ENCODE data around the gene MRGPRX2.

The MRGPRX2 gene

GRCh38 chr11:19077965-19078364 lies 17.4 kb upstream of the MRGPRX2 start:
- H3K27me3 ChIP-seq (ENCODE audit: control insufficient read depth in 3 of 3, insufficient read depth in 3 of 3, low read depth in 1 of 3, low read length in 3 of 3): peaks cover 0 to 80% (median 0%) of the 10 kb centered on the region in 3 experiments
- H3K4me1 ChIP-seq (ENCODE audit: control insufficient read depth in 2 of 2, insufficient read depth in 1 of 2, low read depth in 1 of 2, low read length in 2 of 2): peaks cover 0 to 2% of the 10 kb centered on the region in 2 donors
- H3K18ac ChIP-seq (ENCODE audit: low read length): no peak overlapping the region
- no peak overlapping the region for H3K4ac ChIP-seq (ENCODE audit: low read length)
- no peaks in the 10 kb centered on the region for H3K9me3 ChIP-seq (replicated peaks in 1 of 2; ENCODE audit: control insufficient read depth in 2 of 2, insufficient read depth in 1 of 2, low read depth in 1 of 2, low read length in 2 of 2)
- H4K91ac ChIP-seq (ENCODE audit: low read depth, low read length, poor library complexity): no peak overlapping the region
- H3K9ac ChIP-seq (ENCODE audit: low read depth, low read length, poor library complexity): no peak overlapping the region
- H2BK15ac ChIP-seq (ENCODE audit: low read length): no peak overlapping the region
- no peak overlapping the region for H3K23ac ChIP-seq (ENCODE audit: low read depth, low read length, poor library complexity)
- H2BK12ac ChIP-seq (ENCODE audit: low read length): no peak overlapping the region
- H4K8ac ChIP-seq (ENCODE audit: low read depth, low read length): no peak overlapping the region
- no peak overlapping the region for H2AK5ac ChIP-seq (ENCODE audit: low read depth, low read length)
- no peak overlapping the region for H3K4me3 ChIP-seq (ENCODE audit: low read length in 2 of 2)
- no peak overlapping the region for H3K14ac ChIP-seq (ENCODE audit: low read length)
- H3K4me2 ChIP-seq (ENCODE audit: insufficient read depth, low read length, poor library complexity, severe bottlenecking): no peak overlapping the region
- DNase-seq (ENCODE audit: low spot score): no peak
- H2BK120ac ChIP-seq (ENCODE audit: low read depth, low read length): no peak overlapping the region
- no peaks in the 10 kb centered on the region for H3K79me1 ChIP-seq (ENCODE audit: low read depth, low read length)
- no peaks in the 10 kb centered on the region for H3K36me3 ChIP-seq (replicated peaks in 1 of 2; ENCODE audit: control insufficient read depth in 2 of 2, insufficient read depth in 2 of 2, low read length in 2 of 2)
- H2AFZ ChIP-seq (ENCODE audit: low read length): no peak overlapping the region
- H3K27ac ChIP-seq (replicated peaks; ENCODE audit: low read length): no peak overlapping the region
- no peak overlapping the region for H2BK5ac ChIP-seq (ENCODE audit: low read length)

- Histone ChIP-seq H3K9ac (ENCODE audit: low read depth, low read length, poor library complexity) (no peak overlapping the region), H2AK5ac (ENCODE audit: low read depth, low read length) (no peak overlapping the region), H3K18ac (ENCODE audit: low read length) (peak overlapping the region; percentile 9), H3K23ac (ENCODE audit: low read depth, low read length, poor library complexity) (no peak overlapping the region), H2BK12ac (ENCODE audit: low read length) (peak overlapping the region; percentile 11), H3K27ac (replicated peaks; ENCODE audit: low read length) (no peak overlapping the region), H3K27me3 (ENCODE audit: control insufficient read depth in 3 of 3, insufficient read depth in 3 of 3, low read depth in 1 of 3, low read length in 3 of 3) (peaks cover 0 to 81% (median 0%) of the 10 kb centered on the region in 3 experiments), H3K4me1 (ENCODE audit: control insufficient read depth in 2 of 2, insufficient read depth in 1 of 2, low read depth in 1 of 2, low read length in 2 of 2) (peaks cover 0 to 2% of the 10 kb centered on the region in 2 donors), H3K14ac (ENCODE audit: low read length) (no peak overlapping the region), H2BK5ac (ENCODE audit: low read length) (no peak overlapping the region), H3K36me3 (replicated peaks in 1 of 2; ENCODE audit: control insufficient read depth in 2 of 2, insufficient read depth in 2 of 2, low read length in 2 of 2) (no peaks in the 10 kb centered on the region), H4K91ac (ENCODE audit: low read depth, low read length, poor library complexity) (no peak overlapping the region), H3K4ac (ENCODE audit: low read length) (no peak overlapping the region), H3K9me3 (replicated peaks in 1 of 2; ENCODE audit: control insufficient read depth in 2 of 2, insufficient read depth in 1 of 2, low read depth in 1 of 2, low read length in 2 of 2) (no peaks in the 10 kb centered on the region), H2BK15ac (ENCODE audit: low read length) (no peak overlapping the region), H3K79me1 (ENCODE audit: low read depth, low read length) (no peaks in the 10 kb centered on the region), H4K8ac (ENCODE audit: low read depth, low read length) (no peak overlapping the region), H3K4me3 (ENCODE audit: low read length in 2 of 2) (no peak overlapping the region), H2BK120ac (ENCODE audit: low read depth, low read length) (no peak overlapping the region), H3K4me2 (ENCODE audit: insufficient read depth, low read length, poor library complexity, severe bottlenecking) (no peak overlapping the region), H2AFZ (ENCODE audit: low read length) (no peak overlapping the region)
- no CpG with 5 or more reads among the region's 10 CpGs for WGBS, 2 donors (ENCODE audit: extremely low coverage in 2 of 2, insufficient read length in 2 of 2, insufficient replicate concordance in 1 of 2)
- peak; percentile 59 for DNase-seq (ENCODE audit: low spot score)
Measured at GRCh38 chr11:19076744-19077589, 16.4 kb upstream of the MRGPRX2 start.

- Histone ChIP-seq H3K18ac (ENCODE audit: low read length) (no peak overlapping the region), H3K79me1 (ENCODE audit: low read depth, low read length) (no peaks in the 10 kb centered on the region), H2AFZ (ENCODE audit: low read length) (no peak overlapping the region), H3K36me3 (replicated peaks in 1 of 2; ENCODE audit: control insufficient read depth in 2 of 2, insufficient read depth in 2 of 2, low read length in 2 of 2) (no peaks in the 10 kb centered on the region), H3K4me2 (ENCODE audit: insufficient read depth, low read length, poor library complexity, severe bottlenecking) (no peak overlapping the region), H3K4me3 (ENCODE audit: low read length in 2 of 2) (no peak overlapping the region), H3K27ac (replicated peaks; ENCODE audit: low read length) (no peak overlapping the region), H2BK12ac (ENCODE audit: low read length) (no peak overlapping the region), H2AK5ac (ENCODE audit: low read depth, low read length) (no peak overlapping the region), H3K4ac (ENCODE audit: low read length) (no peak overlapping the region), H2BK5ac (ENCODE audit: low read length) (no peak overlapping the region), H4K91ac (ENCODE audit: low read depth, low read length, poor library complexity) (no peak overlapping the region), H2BK15ac (ENCODE audit: low read length) (no peak overlapping the region), H3K9ac (ENCODE audit: low read depth, low read length, poor library complexity) (no peak overlapping the region), H2BK120ac (ENCODE audit: low read depth, low read length) (no peak overlapping the region), H4K8ac (ENCODE audit: low read depth, low read length) (no peak overlapping the region), H3K14ac (ENCODE audit: low read length) (no peak overlapping the region), H3K4me1 (ENCODE audit: control insufficient read depth in 2 of 2, insufficient read depth in 1 of 2, low read depth in 1 of 2, low read length in 2 of 2) (peaks cover 0 to 2% of the 10 kb centered on the region in 2 donors), H3K27me3 (ENCODE audit: control insufficient read depth in 3 of 3, insufficient read depth in 3 of 3, low read depth in 1 of 3, low read length in 3 of 3) (peaks cover 0 to 74% (median 0%) of the 10 kb centered on the region in 3 experiments), H3K23ac (ENCODE audit: low read depth, low read length, poor library complexity) (no peak overlapping the region), H3K9me3 (replicated peaks in 1 of 2; ENCODE audit: control insufficient read depth in 2 of 2, insufficient read depth in 1 of 2, low read depth in 1 of 2, low read length in 2 of 2) (no peaks in the 10 kb centered on the region)
- WGBS, 2 donors (ENCODE audit: extremely low coverage in 2 of 2, insufficient read length in 2 of 2, insufficient replicate concordance in 1 of 2): no CpG with 5 or more reads among the region's 3 CpGs
- no peak for DNase-seq (ENCODE audit: low spot score)
Measured at GRCh38 chr11:19075636-19076035, 15.1 kb upstream of the MRGPRX2 start.

GRCh38 chr11:19073454-19074415 lies 13.2 kb upstream of the MRGPRX2 start:
- no peak for DNase-seq (ENCODE audit: low spot score)
- H2AFZ ChIP-seq (ENCODE audit: low read length): no peak overlapping the region

More at GRCh38 chr11:19073454-19074415, 13.2 kb upstream of the MRGPRX2 start:
- no peaks in the 10 kb centered on the region for H3K4me1 ChIP-seq (ENCODE audit: control insufficient read depth in 2 of 2, insufficient read depth in 1 of 2, low read depth in 1 of 2, low read length in 2 of 2)
- H3K18ac ChIP-seq (ENCODE audit: low read length): no peak overlapping the region
- no peaks in the 10 kb centered on the region for H3K36me3 ChIP-seq (replicated peaks in 1 of 2; ENCODE audit: control insufficient read depth in 2 of 2, insufficient read depth in 2 of 2, low read length in 2 of 2)
- H3K79me1 ChIP-seq (ENCODE audit: low read depth, low read length): no peaks in the 10 kb centered on the region
- H3K27ac ChIP-seq (replicated peaks; ENCODE audit: low read length): no peak overlapping the region
- no peak overlapping the region for H3K23ac ChIP-seq (ENCODE audit: low read depth, low read length, poor library complexity)
- peaks cover 0 to 61% (median 0%) of the 10 kb centered on the region in 3 experiments for H3K27me3 ChIP-seq (ENCODE audit: control insufficient read depth in 3 of 3, insufficient read depth in 3 of 3, low read depth in 1 of 3, low read length in 3 of 3)
- H3K4me2 ChIP-seq (ENCODE audit: insufficient read depth, low read length, poor library complexity, severe bottlenecking): no peak overlapping the region
- H3K9me3 ChIP-seq (replicated peaks in 1 of 2; ENCODE audit: control insufficient read depth in 2 of 2, insufficient read depth in 1 of 2, low read depth in 1 of 2, low read length in 2 of 2): no peaks in the 10 kb centered on the region
- no peak overlapping the region for H3K14ac ChIP-seq (ENCODE audit: low read length)
- no peak overlapping the region for H2BK15ac ChIP-seq (ENCODE audit: low read length)
- no peak overlapping the region for H4K8ac ChIP-seq (ENCODE audit: low read depth, low read length)
- H4K91ac ChIP-seq (ENCODE audit: low read depth, low read length, poor library complexity): no peak overlapping the region
- H2BK12ac ChIP-seq (ENCODE audit: low read length): no peak overlapping the region
- no peak overlapping the region for H3K9ac ChIP-seq (ENCODE audit: low read depth, low read length, poor library complexity)
- H3K4ac ChIP-seq (ENCODE audit: low read length): no peak overlapping the region
- H3K4me3 ChIP-seq (ENCODE audit: low read length in 2 of 2): no peak overlapping the region
- H2AK5ac ChIP-seq (ENCODE audit: low read depth, low read length): no peak overlapping the region
- no peak overlapping the region for H2BK5ac ChIP-seq (ENCODE audit: low read length)
- no CpG with 5 or more reads among the region's 10 CpGs for WGBS, 2 donors (ENCODE audit: extremely low coverage in 2 of 2, insufficient read length in 2 of 2, insufficient replicate concordance in 1 of 2)
- no peak overlapping the region for H2BK120ac ChIP-seq (ENCODE audit: low read depth, low read length)

All from neuronal stem cell (in vitro differentiated cells).